H1 (cell line): ENCODE data around the gene IL17RE. TPM values are rescaled to one million over a fixed set of nuclear protein-coding genes. Genes with fewer than 3 reads are reported as not detected.

ENCODE experiments used
- CTCF ChIA-PET: fragments of 300-600 bp; sonication (Branson Sonifier 250); formaldehyde crosslinking; loops from one replicate; lab custom pipeline; 2021; ENCODE audit not compliant: partially characterized antibody; lab: Charles Lee
- POLR2A ChIA-PET: fragments of 300-600 bp; sonication (Branson Sonifier 250); formaldehyde crosslinking; loops from one replicate; lab custom pipeline; 2021; ENCODE audit warnings: inconsistent platforms; ENCODE audit not compliant: partially characterized antibody; lab: Charles Lee
- DNase-seq, 2 experiments: peaks; one replicate each; pipeline versions ENCODE4 v3.0.0 to v3.0.0-alpha.2; 2010 to 2022; ENCODE audit warnings: low spot score in 2 of 2, low read depth in 1 of 2, mixed read lengths in 1 of 2
- FAIRE-seq: peaks from 2 replicates; lab custom pipeline; 2011; peaks lifted over from hg19 to GRCh38; lab: Jason Lieb, UNC
- H2AFZ ChIP-seq: 2 replicates; pipeline ENCODE4 v1.8.1; 2012; ENCODE audit warnings: low read length, inconsistent platforms
- H2AK5ac ChIP-seq: 2 replicates; pipeline ENCODE4 v1.6.1; 2013; ENCODE audit warnings: low read depth, low read length
- H2BK120ac ChIP-seq: replicated peaks from 2 replicates; pipeline ENCODE3; 2013; ENCODE audit warnings: low read depth, low read length, inconsistent platforms
- H2BK12ac ChIP-seq: 2 replicates; pipeline ENCODE4 v1.6.1; 2013; ENCODE audit warnings: low read depth, low read length
- H2BK15ac ChIP-seq: 2 replicates; pipeline ENCODE4 v1.6.1; 2013; ENCODE audit warnings: low read length
- H2BK20ac ChIP-seq: 2 replicates; pipeline ENCODE4 v1.6.1; 2013; ENCODE audit warnings: low read length
- H2BK5ac ChIP-seq: 2 replicates; pipeline ENCODE4 v1.6.1; 2013; ENCODE audit warnings: low read depth, low read length
- H3K14ac ChIP-seq: 2 replicates; pipeline ENCODE4 v1.6.1; 2013; ENCODE audit warnings: inconsistent platforms; ENCODE audit not compliant: insufficient read length
- H3K18ac ChIP-seq: 2 replicates; pipeline ENCODE4 v1.6.1; 2013; ENCODE audit warnings: low read length; ENCODE audit errors: extremely low read depth
- H3K23ac ChIP-seq: 2 replicates; pipeline ENCODE4 v1.6.1; 2013; ENCODE audit warnings: inconsistent platforms; ENCODE audit not compliant: insufficient read length
- H3K23me2 ChIP-seq: 2 replicates; pipeline ENCODE4 v1.6.1; 2013; ENCODE audit warnings: low read depth, low read length
- H3K27ac ChIP-seq: 2 replicates; pipeline ENCODE4 v1.6.1; 2011; ENCODE audit warnings: low read depth, low read length, inconsistent platforms
- H3K27me3 ChIP-seq, 4 experiments: replicated peaks in 1 of 4; 1 replicate in 1 of 4; 2 replicates in 3 of 4; pipeline versions ENCODE4 v1.6.1 to v1.8.1; 2011 to 2013; ENCODE audit warnings: low read length in 3 of 4, mild to moderate bottlenecking in 3 of 4, inconsistent platforms in 2 of 4, mixed read lengths in 2 of 4, moderate library complexity in 1 of 4; ENCODE audit not compliant: control insufficient read depth in 3 of 4, insufficient read depth in 3 of 4; ENCODE audit errors: extremely low read depth in 1 of 4
- H3K36me3 ChIP-seq, 4 experiments: 2 replicates each; pipeline versions ENCODE4 v1.6.1 to v1.8.1; 2011 to 2013; ENCODE audit warnings: mild to moderate bottlenecking in 4 of 4, low read length in 3 of 4, moderate library complexity in 2 of 4, control low read depth in 1 of 4, inconsistent platforms in 1 of 4; ENCODE audit not compliant: insufficient read depth in 4 of 4, control insufficient read depth in 2 of 4
- H3K4ac ChIP-seq: replicated peaks from 2 replicates; pipeline ENCODE3; 2013; ENCODE audit warnings: low read length, low read depth, mixed read lengths, inconsistent platforms; ENCODE audit not compliant: insufficient read length
- H3K4me1 ChIP-seq, 4 experiments: replicated peaks in 1 of 4; 1 replicate in 1 of 4; 2 replicates in 3 of 4; pipeline versions ENCODE4 v1.6.1 to v1.8.1; 2011 to 2013; ENCODE audit warnings: low read length in 3 of 4, inconsistent platforms in 2 of 4, mixed read lengths in 1 of 4; ENCODE audit not compliant: insufficient read depth in 4 of 4, control insufficient read depth in 3 of 4
- H3K4me2 ChIP-seq, 2 experiments: 2 replicates each; pipeline versions ENCODE4 v1.6.1 to v1.8.1; 2011 to 2013; ENCODE audit warnings: low read depth in 2 of 2, low read length in 2 of 2, control low read depth in 1 of 2, inconsistent platforms in 1 of 2, mild to moderate bottlenecking in 1 of 2; ENCODE audit not compliant: insufficient read depth in 1 of 2
- H3K4me3 ChIP-seq, 4 experiments: fragments of 200-600, 300-600 bp in 1 of 4; sonication (generic), shearing (Covaris generic), sonication (Bioruptor Twin) in 1 of 4; 2 replicates each; pipeline versions ENCODE4 v1.5.1 to v1.8.1; 2011 to 2016; ENCODE audit warnings: low read length in 4 of 4, low read depth in 3 of 4, control low read depth in 2 of 4, inconsistent platforms in 2 of 4, mild to moderate bottlenecking in 2 of 4, mixed read lengths in 1 of 4, moderate library complexity in 1 of 4; ENCODE audit not compliant: insufficient read depth in 2 of 4; ENCODE audit errors: extremely low read depth in 1 of 4
- H3K56ac ChIP-seq: replicated peaks from 2 replicates; pipeline ENCODE3; 2013; ENCODE audit warnings: low read depth, mild to moderate bottlenecking, mixed read lengths, low read length, inconsistent platforms; ENCODE audit not compliant: insufficient read length
- H3K79me1 ChIP-seq: 2 replicates; pipeline ENCODE4 v1.6.1; 2013; ENCODE audit warnings: low read depth, low read length, control low read depth
- H3K79me2 ChIP-seq, 2 experiments: 2 replicates each; pipeline versions ENCODE4 v1.6.1 to v1.8.1; 2012 to 2013; ENCODE audit warnings: low read length in 2 of 2, mild to moderate bottlenecking in 2 of 2, inconsistent platforms in 1 of 2; ENCODE audit not compliant: insufficient read depth in 2 of 2, control insufficient read depth in 1 of 2
- H3K9ac ChIP-seq, 4 experiments: replicated peaks in 1 of 4; 1 replicate in 1 of 4; 2 replicates in 3 of 4; pipeline versions ENCODE4 v1.6.1 to v1.8.1; 2011 to 2013; ENCODE audit warnings: low read depth in 3 of 4, low read length in 3 of 4, control low read depth in 2 of 4, mild to moderate bottlenecking in 2 of 4, moderate library complexity in 2 of 4, inconsistent platforms in 1 of 4; ENCODE audit errors: extremely low read depth in 1 of 4
- H3K9me3 ChIP-seq, 2 experiments: 2 replicates each; pipeline versions ENCODE4 v1.6.1 to v1.8.1; 2012 to 2013; ENCODE audit warnings: mild to moderate bottlenecking in 2 of 2, moderate library complexity in 2 of 2, control low read depth in 1 of 2, inconsistent platforms in 1 of 2, low read depth in 1 of 2, low read length in 1 of 2, mixed read lengths in 1 of 2; ENCODE audit not compliant: insufficient read depth in 2 of 2
- H4K20me1 ChIP-seq, 2 experiments: replicated peaks in 1 of 2; 2 replicates each; pipeline versions ENCODE3 to v1.8.1; 2011 to 2013; ENCODE audit warnings: inconsistent platforms in 2 of 2, low read length in 2 of 2, mild to moderate bottlenecking in 1 of 2; ENCODE audit not compliant: insufficient read depth in 2 of 2, control insufficient read depth in 1 of 2
- H4K5ac ChIP-seq: 2 replicates; pipeline ENCODE4 v1.6.1; 2013; ENCODE audit warnings: low read length, low read depth, mixed read lengths, inconsistent platforms; ENCODE audit not compliant: insufficient read length
- H4K8ac ChIP-seq: 2 replicates; pipeline ENCODE4 v1.8.0; 2013; ENCODE audit warnings: mild to moderate bottlenecking, moderate library complexity, low read length, inconsistent platforms; ENCODE audit not compliant: insufficient read depth; ENCODE audit errors: extremely low read depth
- H4K91ac ChIP-seq: replicated peaks from 2 replicates; pipeline ENCODE3; 2013; ENCODE audit warnings: low read length, mixed read lengths, inconsistent platforms; ENCODE audit not compliant: insufficient read length
- BRCA1 ChIP-seq: IDR thresholded peaks from 2 replicates; pipeline ENCODE4 v1.6.1; 2012; ENCODE audit warnings: low read depth, low read length, improper control_type of control experiment
- CEBPB ChIP-seq: IDR thresholded peaks from 2 replicates; pipeline ENCODE4 v1.6.1; 2012; ENCODE audit warnings: low read depth, low read length
- GTF2F1 ChIP-seq: IDR thresholded peaks from 2 replicates; pipeline ENCODE4 v1.6.1; 2012; ENCODE audit warnings: low read depth, low read length, improper control_type of control experiment, borderline replicate concordance
- HDAC6 ChIP-seq: IDR thresholded peaks from one replicate; pipeline ENCODE4 v1.7.1; 2012; ENCODE audit warnings: low read depth, mild to moderate bottlenecking, inconsistent platforms, low read length, moderate library complexity
- KDM4A ChIP-seq: IDR thresholded peaks from one replicate; pipeline ENCODE4 v1.7.1; 2012; ENCODE audit warnings: low read depth, mild to moderate bottlenecking, moderate library complexity, low read length, inconsistent platforms; ENCODE audit not compliant: severe bottlenecking
- MAFK ChIP-seq: IDR thresholded peaks from 2 replicates; pipeline ENCODE4 v1.6.1; 2012; ENCODE audit warnings: low read depth, mild to moderate bottlenecking, improper control_type of control experiment, low read length
- PHF8 ChIP-seq: fragments of 200-600 bp; sonication (generic); conservative IDR thresholded peaks from 2 replicates; pipeline ENCODE4 v1.7.1; 2012; ENCODE audit warnings: low read depth, mild to moderate bottlenecking, inconsistent platforms, low read length, moderate library complexity
- POLR2AphosphoS5 ChIP-seq: IDR thresholded peaks from 2 replicates; pipeline ENCODE4 v1.6.1; 2011; ENCODE audit warnings: low read depth, low read length
- RFX5 ChIP-seq: IDR thresholded peaks from 2 replicates; pipeline ENCODE4 v1.6.1; 2011; ENCODE audit warnings: low read depth, low read length, improper control_type of control experiment, borderline replicate concordance
- SP2 ChIP-seq: IDR thresholded peaks from 2 replicates; pipeline ENCODE4 v1.6.1; 2012; ENCODE audit warnings: mild to moderate bottlenecking, low read length, inconsistent platforms
- TAF7 ChIP-seq: optimal IDR thresholded peaks from 2 replicates; pipeline ENCODE3; 2011; ENCODE audit warnings: low read depth, mild to moderate bottlenecking, inconsistent platforms, low read length, moderate library complexity, borderline replicate concordance
- USF2 ChIP-seq: IDR thresholded peaks from 2 replicates; pipeline ENCODE4 v1.6.1; 2011; ENCODE audit warnings: low read length, improper control_type of control experiment
- WGBS, 2 experiments: shearing (Covaris generic) in 1 of 2; methylation state at CpG; one replicate each; pipeline versions ENCODE4 v1.1.6 to v1.1.7; 2013 to 2015; ENCODE audit warnings: low lambda C conversion rate in 2 of 2, mixed read lengths in 2 of 2, inconsistent platforms in 1 of 2, low coverage in 1 of 2, missing lambda C conversion rate in 1 of 2; ENCODE audit not compliant: insufficient replicate concordance in 2 of 2, insufficient coverage in 1 of 2, insufficient read length in 1 of 2; ENCODE audit errors: extremely low coverage in 1 of 2, missing lambda C conversion rate in 1 of 2; 5-methylcytosine and 5-hydroxymethylcytosine counted together
- polyA plus RNA-seq, 7 experiments: library from polyadenylated mRNA; depleted of rRNA in 3 of 7; stranded (reverse) in 5 of 7; unstranded in 2 of 7; fragments of >200 nt in 5 of 7; fragments of 200-250 nt in 2 of 7; gene quantifications; 1 replicate in 5 of 7; 2 replicates in 1 of 7; 4 replicates in 1 of 7; pipeline versions ENCODE4 v1.2.1 to v1.2.3, GENCODE V29; 2011 to 2013; ENCODE audit warnings: missing spikeins in 2 of 7, mixed read lengths in 2 of 7
- total RNA-seq: library from RNA; stranded (reverse); fragmentation: NEBNext Ultra II Directional; extraction: Animal tissue kit (Norgen Biotek cat#: 25700); gene quantifications from 2 replicates; pipeline ENCODE4 v1.2.1, GENCODE V29; 2021
- TF ChIP-seq, protein P1 (sequence below): IDR thresholded peaks from 2 replicates; pipeline ENCODE4 v1.6.1; 2012; ENCODE audit warnings: low read length, inconsistent platforms

IL17RE gene
- total and polyA plus RNA-seq, 2 of the 8 experiments (the other 6 are each of a cell fraction or from before 2014, with no cell fraction given): 3.4 to 4.9 TPM

- ChIA-PET CTCF (no interaction called here), POLR2A (no interaction called here)
- no peak overlapping the region for H3K9ac ChIP-seq
- H3K27ac ChIP-seq: no peak overlapping the region
- no peak overlapping the region for H2BK5ac ChIP-seq
- no peaks in the 10 kb centered on the region for H3K4me1 ChIP-seq
- H3K23me2 ChIP-seq: no peaks in the 10 kb centered on the region
- WGBS, 2 experiments: 90% methylated on average over 5 of the region's 5 CpGs; no CpG with 5 or more reads in 1 of the 2 experiments
- H3K9me3 ChIP-seq: no peaks in the 10 kb centered on the region
- H4K91ac ChIP-seq: no peak overlapping the region
- H3K79me2 ChIP-seq: no peaks in the 10 kb centered on the region
- no peak overlapping the region for H4K8ac ChIP-seq
- H2BK12ac ChIP-seq: no peak overlapping the region
- no peak overlapping the region for H3K18ac ChIP-seq
- no peak overlapping the region for H2BK20ac ChIP-seq
- no peak overlapping the region for H2AFZ ChIP-seq
- H3K4me3 ChIP-seq: no peak overlapping the region
- no peak overlapping the region for H3K23ac ChIP-seq
- no peak overlapping the region for H3K14ac ChIP-seq
- H3K36me3 ChIP-seq: no peaks in the 10 kb centered on the region
- no peak overlapping the region for H2AK5ac ChIP-seq
- no peak overlapping the region for H3K4ac ChIP-seq
- no peak overlapping the region for H2BK120ac ChIP-seq
- no peak overlapping the region for H2BK15ac ChIP-seq
- no peak overlapping the region for H3K4me2 ChIP-seq
- DNase-seq (no peak), FAIRE-seq (no peak)
- H3K27me3 ChIP-seq: no peaks in the 10 kb centered on the region
- no peak overlapping the region for H3K56ac ChIP-seq
- no peaks in the 10 kb centered on the region for H4K20me1 ChIP-seq
- no peak overlapping the region for H4K5ac ChIP-seq
- no peaks in the 10 kb centered on the region for H3K79me1 ChIP-seq
- no peak for TF ChIP-seq PHF8
- TF ChIP-seq KDM4A: no peak
- TF ChIP-seq BRCA1: no peak
- no peak for TF ChIP-seq GTF2F1
- TF ChIP-seq POLR2AphosphoS5: no peak
- TF ChIP-seq, protein P1, sequence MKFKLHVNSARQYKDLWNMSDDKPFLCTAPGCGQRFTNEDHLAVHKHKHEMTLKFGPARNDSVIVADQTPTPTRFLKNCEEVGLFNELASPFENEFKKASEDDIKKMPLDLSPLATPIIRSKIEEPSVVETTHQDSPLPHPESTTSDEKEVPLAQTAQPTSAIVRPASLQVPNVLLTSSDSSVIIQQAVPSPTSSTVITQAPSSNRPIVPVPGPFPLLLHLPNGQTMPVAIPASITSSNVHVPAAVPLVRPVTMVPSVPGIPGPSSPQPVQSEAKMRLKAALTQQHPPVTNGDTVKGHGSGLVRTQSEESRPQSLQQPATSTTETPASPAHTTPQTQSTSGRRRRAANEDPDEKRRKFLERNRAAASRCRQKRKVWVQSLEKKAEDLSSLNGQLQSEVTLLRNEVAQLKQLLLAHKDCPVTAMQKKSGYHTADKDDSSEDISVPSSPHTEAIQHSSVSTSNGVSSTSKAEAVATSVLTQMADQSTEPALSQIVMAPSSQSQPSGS: no peak
- TF ChIP-seq USF2: no peak
- TF ChIP-seq TAF7: no peak
- no peak for TF ChIP-seq SP2
- no peak for TF ChIP-seq MAFK
- TF ChIP-seq CEBPB: no peak
- no peak for TF ChIP-seq RFX5
- no peak for TF ChIP-seq HDAC6
These were observed 32.7 kb upstream of the IL17RE start for GRCh38 chr3:9869955-9870354.
